PC-3 (cell line): ENCODE measurements around the gene TUBA3E.
"Not testable (repeated sequence)": the region's sequence is repeated elsewhere in the genome, so short reads cannot be mapped to it uniquely, and the experiment has no call there.

Experiments
- EZH2 ChIP-seq: fragments of 300-600 bp; sonication (generic); IDR thresholded peaks from one replicate; pipeline ENCODE4 v1.6.1; 2017; ENCODE audit warnings: antibody characterized with exemption, mild to moderate bottlenecking, low read length; ENCODE audit not compliant: unreplicated experiment
- EZH2phosphoT487 ChIP-seq: fragments of 300-600 bp; sonication (generic); IDR thresholded peaks from 2 replicates; pipeline ENCODE4 v1.6.1; 2018; ENCODE audit warnings: mild to moderate bottlenecking, antibody characterized with exemption, low read length, borderline replicate concordance
- TF ChIP-seq, protein P1 (sequence below): fragments of 300-600 bp; sonication (generic); conservative IDR thresholded peaks from 2 replicates; pipeline ENCODE4 v1.5.1; 2017; ENCODE audit warnings: antibody characterized with exemption, low read depth, mild to moderate bottlenecking, low read length

DNA sequence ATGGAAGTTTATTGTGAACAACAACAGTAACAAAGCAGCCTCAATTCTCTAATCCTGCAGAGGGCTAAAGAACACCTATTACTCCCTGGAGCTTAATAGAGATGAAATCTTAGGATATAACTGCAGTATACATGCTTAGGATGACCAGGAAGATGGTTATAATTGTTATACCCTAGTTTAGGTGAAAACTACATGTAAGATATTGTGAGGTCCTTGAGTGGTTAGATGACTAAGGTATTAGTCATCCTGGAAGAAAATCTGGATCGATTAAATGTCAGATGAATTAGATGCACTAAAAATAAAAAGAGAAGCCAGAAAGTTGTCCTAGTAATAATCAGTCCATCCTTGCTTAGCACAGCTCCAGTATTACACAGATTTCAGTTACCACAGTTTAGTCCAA is 22.3 kb upstream of the TUBA3E start:
- TF ChIP-seq, protein P1, sequence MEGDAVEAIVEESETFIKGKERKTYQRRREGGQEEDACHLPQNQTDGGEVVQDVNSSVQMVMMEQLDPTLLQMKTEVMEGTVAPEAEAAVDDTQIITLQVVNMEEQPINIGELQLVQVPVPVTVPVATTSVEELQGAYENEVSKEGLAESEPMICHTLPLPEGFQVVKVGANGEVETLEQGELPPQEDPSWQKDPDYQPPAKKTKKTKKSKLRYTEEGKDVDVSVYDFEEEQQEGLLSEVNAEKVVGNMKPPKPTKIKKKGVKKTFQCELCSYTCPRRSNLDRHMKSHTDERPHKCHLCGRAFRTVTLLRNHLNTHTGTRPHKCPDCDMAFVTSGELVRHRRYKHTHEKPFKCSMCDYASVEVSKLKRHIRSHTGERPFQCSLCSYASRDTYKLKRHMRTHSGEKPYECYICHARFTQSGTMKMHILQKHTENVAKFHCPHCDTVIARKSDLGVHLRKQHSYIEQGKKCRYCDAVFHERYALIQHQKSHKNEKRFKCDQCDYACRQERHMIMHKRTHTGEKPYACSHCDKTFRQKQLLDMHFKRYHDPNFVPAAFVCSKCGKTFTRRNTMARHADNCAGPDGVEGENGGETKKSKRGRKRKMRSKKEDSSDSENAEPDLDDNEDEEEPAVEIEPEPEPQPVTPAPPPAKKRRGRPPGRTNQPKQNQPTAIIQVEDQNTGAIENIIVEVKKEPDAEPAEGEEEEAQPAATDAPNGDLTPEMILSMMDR: not testable (repeated sequence)
- TF ChIP-seq EZH2, EZH2phosphoT487: not testable (repeated sequence)
